GM12892 (cell line): ENCODE measurements around the gene SH2D6.
"Not testable (repeated sequence)": the region's sequence is repeated elsewhere in the genome, so short reads cannot be mapped to it uniquely, and the experiment has no call there.

ENCODE experiments used
- DNase-seq: peaks from one replicate; pipeline ENCODE4 v3.0.0; 2011; ENCODE audit not compliant: insufficient read length
- FAIRE-seq: peaks from 2 replicates; lab custom pipeline; 2011; peaks lifted over from hg19 to GRCh38; lab: Jason Lieb, UNC
- POLR2A ChIP-seq: IDR thresholded peaks from 2 replicates; pipeline ENCODE4 v1.6.1; 2011; ENCODE audit warnings: low read depth, low read length, control low read depth
- POLR2AphosphoS5 ChIP-seq: IDR thresholded peaks from 2 replicates; pipeline ENCODE4 v1.6.1; 2011; ENCODE audit warnings: low read depth, low read length, control low read depth
- TAF1 ChIP-seq: IDR thresholded peaks from 2 replicates; pipeline ENCODE4 v1.6.1; 2011; ENCODE audit warnings: low read depth, mild to moderate bottlenecking, control low read depth, low read length, borderline replicate concordance

SH2D6 gene

GRCh38 chr2:85413592-85414420 is 4.7 kb upstream of the SH2D6 start:
- no peak for FAIRE-seq
- no peak for DNase-seq
- TF ChIP-seq POLR2AphosphoS5: no peak
- no peak for TF ChIP-seq POLR2A
- TF ChIP-seq TAF1: no peak

GRCh38 chr2:85414421-85414759 is 4.1 kb upstream of the SH2D6 start:
- not testable (repeated sequence) for FAIRE-seq, DNase-seq

GRCh38 chr2:85414761-85415553 is 3.6 kb upstream of the SH2D6 start:
- DNase-seq: no peak
- no peak for FAIRE-seq
- no peak for TF ChIP-seq POLR2AphosphoS5
- TF ChIP-seq TAF1: no peak
- TF ChIP-seq POLR2A: no peak

- FAIRE-seq: no peak
- no peak for TF ChIP-seq POLR2AphosphoS5
- TF ChIP-seq TAF1: no peak
- no peak for TF ChIP-seq POLR2A
- DNase-seq: no peak
These were observed 2.4 kb upstream of the SH2D6 start for GRCh38 chr2:85415980-85416650.

- DNase-seq (no peak), FAIRE-seq (no peak)
- TF ChIP-seq POLR2A (peak; percentile 13; the same call in 1 of the 2 replicates), TAF1 (no peak), POLR2AphosphoS5 (no peak)
These were observed 628 bp downstream of the SH2D6 start for GRCh38 chr2:85419009-85419675.

- FAIRE-seq (peak; percentile 54), DNase-seq (peak; percentile 86)
- TF ChIP-seq POLR2A (no peak), TAF1 (no peak), POLR2AphosphoS5 (no peak)
These were observed 2.2 kb downstream of the SH2D6 start for GRCh38 chr2:85420536-85421259.

GRCh38 chr2:85421260-85422071 is 3.0 kb downstream of the SH2D6 start:
- no peak for FAIRE-seq
- DNase-seq: no peak
- TF ChIP-seq POLR2AphosphoS5 (no peak), TAF1 (no peak), POLR2A (no peak)

- TF ChIP-seq POLR2A (no peak), POLR2AphosphoS5 (no peak), TAF1 (no peak)
- no peak for FAIRE-seq
- no peak for DNase-seq
These were observed 3.6 kb downstream of the SH2D6 start for GRCh38 chr2:85422072-85422457.

- TF ChIP-seq POLR2A (no peak), POLR2AphosphoS5 (no peak), TAF1 (no peak)
- DNase-seq (no peak), FAIRE-seq (no peak)
These were observed 5.0 kb downstream of the SH2D6 start for GRCh38 chr2:85423525-85423924.

- TF ChIP-seq POLR2AphosphoS5 (no peak), POLR2A (no peak), TAF1 (no peak)
- DNase-seq: no peak
- FAIRE-seq: no peak
These were observed 7.1 kb downstream of the SH2D6 start for GRCh38 chr2:85425588-85425987.
